Ascending aorta (tissue), 2 donors: Measurements from ENCODE around the gene HOXD3. TPM values are rescaled to one million over a fixed set of nuclear protein-coding genes. Genes with fewer than 3 reads are reported as not detected.

ENCODE experiments used
- DNase-seq, 2 donors: peaks; one replicate each; pipeline ENCODE4 v3.0.0-alpha.2; 2019; ENCODE audit warnings: low spot score in 2 of 2
- H3K27ac ChIP-seq, 2 donors: fragments of 200-600 bp; sonication (generic); one replicate each; pipeline ENCODE4 v1.5.1; 2016 to 2017; ENCODE audit warnings: mild to moderate bottlenecking in 1 of 2
- H3K27me3 ChIP-seq: fragments of 200-600 bp; sonication (generic); one replicate; pipeline ENCODE4 v1.5.1; 2017
- H3K36me3 ChIP-seq, 2 donors: fragments of 200-600 bp; sonication (generic); one replicate each; pipeline ENCODE4 v1.5.1; 2016
- H3K4me1 ChIP-seq, 2 donors: fragments of 200-600 bp; sonication (generic); one replicate each; pipeline ENCODE4 v1.5.1; 2016 to 2017; ENCODE audit warnings: mild to moderate bottlenecking in 1 of 2
- H3K4me3 ChIP-seq, 2 donors: fragments of 200-600 bp; sonication (generic); one replicate each; pipeline ENCODE4 v1.5.1; 2016 to 2017; ENCODE audit warnings: mild to moderate bottlenecking in 1 of 2
- H3K9me3 ChIP-seq, 2 donors: fragments of 200-600 bp; sonication (generic); one replicate each; pipeline ENCODE4 v1.5.1; 2016
- intact Hi-C: fragments of 100-400 bp; cut with DNase I; formaldehyde crosslinking; loops from one replicate; pipeline ENCODE4 v1.15.1; 2023
- total RNA-seq: library from RNA; depleted of rRNA; stranded (reverse); fragments of >200 nt; gene quantifications from one replicate; pipeline ENCODE4 v1.1.0, GENCODE V29; 2016
- TF ChIP-seq, protein P1 (sequence below), 3 experiments: fragments of 200-600 bp in 2 of 3; fragments of 450-650 bp in 1 of 3; sonication (generic) in 2 of 3; IDR thresholded peaks; one replicate each; pipeline ENCODE4 v1.5.1; 2016 to 2019; ENCODE audit warnings: antibody characterized with exemption in 3 of 3, mild to moderate bottlenecking in 1 of 3, moderate library complexity in 1 of 3

HOXD3 gene
- total RNA-seq, 1 donor from 2014 or later = 8.6 TPM

DNA sequence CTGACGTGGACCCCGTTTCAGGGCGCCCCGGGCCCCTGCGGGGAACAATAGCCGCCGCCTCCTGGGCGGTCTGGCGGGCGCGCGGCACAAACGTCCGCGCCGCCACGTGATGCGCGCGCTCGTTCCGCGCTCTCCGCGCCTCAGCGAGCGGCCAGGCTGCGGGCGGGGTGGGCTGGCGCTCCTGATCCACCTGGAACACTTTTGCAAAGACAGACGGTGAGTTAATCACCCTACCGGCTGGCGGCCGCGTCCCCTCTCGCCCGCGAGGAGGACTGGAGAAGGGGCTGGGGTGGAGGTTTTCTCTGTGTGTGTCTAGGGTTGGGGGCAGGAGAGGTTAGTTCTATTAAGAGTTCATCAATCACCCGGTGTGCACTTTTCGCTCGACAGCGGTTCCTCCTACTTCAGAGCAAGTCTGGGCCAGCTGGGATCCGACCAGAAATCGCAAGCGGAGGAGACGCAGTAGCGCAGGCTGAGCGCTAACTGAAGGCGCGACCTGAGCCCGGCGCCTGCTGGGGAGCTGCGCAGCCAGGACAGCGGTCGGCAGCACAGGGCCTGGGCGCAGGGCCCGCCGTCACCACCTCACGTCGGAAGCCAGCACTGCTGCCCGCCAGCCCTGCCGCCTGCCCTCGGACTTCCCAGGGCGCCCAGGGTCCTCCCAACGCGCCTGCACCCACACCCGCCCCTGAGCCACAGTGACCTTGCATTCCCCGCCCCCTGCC lies 21.1 kb downstream of the HOXD3 start:
- Histone ChIP-seq H3K4me3 (peak overlapping the region; percentile 40 to 54), H3K27ac (peak overlapping the region in 1 of 2 donors; percentile 15), H3K4me1 (peaks cover 0 to 3% of the 10 kb centered on the region in 2 donors), H3K27me3 (peaks cover 19% of the 10 kb centered on the region), H3K9me3 (no peaks in the 10 kb centered on the region), H3K36me3 (no peaks in the 10 kb centered on the region)
- intact Hi-C loops = no loop called here
- DNase-seq = peak in 1 of 2 donors; percentile 54
- TF ChIP-seq, protein P1, sequence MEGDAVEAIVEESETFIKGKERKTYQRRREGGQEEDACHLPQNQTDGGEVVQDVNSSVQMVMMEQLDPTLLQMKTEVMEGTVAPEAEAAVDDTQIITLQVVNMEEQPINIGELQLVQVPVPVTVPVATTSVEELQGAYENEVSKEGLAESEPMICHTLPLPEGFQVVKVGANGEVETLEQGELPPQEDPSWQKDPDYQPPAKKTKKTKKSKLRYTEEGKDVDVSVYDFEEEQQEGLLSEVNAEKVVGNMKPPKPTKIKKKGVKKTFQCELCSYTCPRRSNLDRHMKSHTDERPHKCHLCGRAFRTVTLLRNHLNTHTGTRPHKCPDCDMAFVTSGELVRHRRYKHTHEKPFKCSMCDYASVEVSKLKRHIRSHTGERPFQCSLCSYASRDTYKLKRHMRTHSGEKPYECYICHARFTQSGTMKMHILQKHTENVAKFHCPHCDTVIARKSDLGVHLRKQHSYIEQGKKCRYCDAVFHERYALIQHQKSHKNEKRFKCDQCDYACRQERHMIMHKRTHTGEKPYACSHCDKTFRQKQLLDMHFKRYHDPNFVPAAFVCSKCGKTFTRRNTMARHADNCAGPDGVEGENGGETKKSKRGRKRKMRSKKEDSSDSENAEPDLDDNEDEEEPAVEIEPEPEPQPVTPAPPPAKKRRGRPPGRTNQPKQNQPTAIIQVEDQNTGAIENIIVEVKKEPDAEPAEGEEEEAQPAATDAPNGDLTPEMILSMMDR (IDR thresholded peaks at IDR 0.05) = no peak

DNA sequence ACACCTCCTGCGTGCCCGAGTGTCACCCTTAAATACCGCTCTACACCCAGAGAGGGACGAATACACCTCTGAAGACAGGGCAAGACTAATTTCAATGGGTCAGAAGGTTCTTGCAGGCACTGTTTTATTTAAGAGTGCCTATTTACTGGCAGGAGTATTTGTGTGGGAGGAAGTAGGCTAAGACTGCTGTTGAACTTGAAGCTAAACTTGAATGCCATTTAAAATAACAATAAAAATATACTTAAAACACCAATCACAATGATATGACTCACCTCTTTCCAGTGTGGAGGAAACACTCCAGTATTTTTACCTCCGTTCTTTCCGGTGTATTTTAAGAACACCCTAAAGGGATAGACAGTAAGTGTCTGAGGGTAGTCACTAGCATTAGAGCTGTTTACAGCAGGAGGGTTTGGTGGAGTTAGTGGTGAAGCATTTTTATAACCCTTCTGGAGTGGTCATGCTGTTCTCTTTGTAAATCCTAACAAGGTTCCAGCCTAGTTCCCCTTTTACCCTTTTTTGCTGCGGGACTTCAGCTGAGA lies 21.7 kb downstream of the HOXD3 start:
- DNase-seq = peak in 1 of 2 donors; percentile 5
- TF ChIP-seq, protein P1 (IDR thresholded peaks at IDR 0.05) = no peak
- no peaks in the 10 kb centered on the region for H3K9me3 ChIP-seq
- H3K27ac ChIP-seq = no peak overlapping the region
- peaks cover 19% of the 10 kb centered on the region for H3K27me3 ChIP-seq
- peaks cover 0 to 3% of the 10 kb centered on the region in 2 donors for H3K4me1 ChIP-seq
- intact Hi-C loops = no loop called here
- H3K36me3 ChIP-seq = no peaks in the 10 kb centered on the region
- H3K4me3 ChIP-seq = peak overlapping the region; percentile 40 to 54

DNA sequence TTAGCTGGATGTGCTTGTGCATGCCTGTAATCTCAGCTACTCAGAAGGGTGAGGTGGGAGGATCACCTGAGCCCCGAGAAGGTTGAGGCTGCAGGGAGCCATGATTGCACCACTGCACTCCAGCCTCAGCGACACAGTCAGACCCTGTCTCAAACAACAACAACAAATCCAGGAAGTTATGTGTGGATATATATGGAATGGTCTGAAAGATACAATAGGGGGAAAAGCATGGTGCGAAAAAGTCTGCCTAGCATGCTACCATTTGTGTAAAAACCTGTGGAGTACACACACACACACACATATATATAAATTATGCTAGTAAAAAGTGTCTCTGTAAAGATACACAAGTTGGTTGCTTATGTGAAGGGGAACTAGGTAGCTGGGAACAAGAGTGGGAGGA lies 24.4 kb downstream of the HOXD3 start:
- TF ChIP-seq, protein P1 (IDR thresholded peaks at IDR 0.05) = no peak
- no peaks in the 10 kb centered on the region for H3K36me3 ChIP-seq
- no peak overlapping the region for H3K4me3 ChIP-seq
- DNase-seq = no peak
- H3K4me1 ChIP-seq = peaks cover 0 to 3% of the 10 kb centered on the region in 2 donors
- intact Hi-C loops = no loop called here
- H3K27ac ChIP-seq = no peak overlapping the region
- H3K27me3 ChIP-seq = peaks cover 19% of the 10 kb centered on the region
- H3K9me3 ChIP-seq = no peaks in the 10 kb centered on the region

DNA sequence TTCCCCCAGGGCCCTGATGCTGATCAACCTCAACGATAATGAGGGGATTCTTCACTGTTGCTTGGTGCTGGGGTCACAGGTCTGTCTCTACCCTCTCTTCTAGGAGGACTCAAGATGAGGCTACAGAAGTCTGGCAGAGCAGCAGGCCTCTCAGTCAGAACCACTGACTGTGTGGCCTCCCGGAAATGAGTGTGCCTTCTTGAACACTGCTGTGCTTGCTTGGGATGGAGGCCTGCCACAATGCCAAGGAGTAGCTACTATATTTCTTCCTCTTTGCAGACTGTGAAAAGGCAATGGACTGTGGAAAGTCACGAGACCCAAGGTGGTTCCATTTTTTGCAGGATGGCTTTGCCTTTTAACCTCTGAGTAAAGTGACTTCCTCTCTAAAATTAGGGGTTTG lies 25.6 kb downstream of the HOXD3 start:
- Histone ChIP-seq H3K4me3 (no peak overlapping the region), H3K9me3 (no peaks in the 10 kb centered on the region), H3K27ac (no peak overlapping the region), H3K36me3 (no peaks in the 10 kb centered on the region), H3K27me3 (peaks cover 16% of the 10 kb centered on the region), H3K4me1 (peaks cover 0 to 3% of the 10 kb centered on the region in 2 donors)
- intact Hi-C loops = no loop called here
- peak in 1 of 2 donors; percentile 9 for DNase-seq
- TF ChIP-seq, protein P1 (IDR thresholded peaks at IDR 0.05) = no peak

DNA sequence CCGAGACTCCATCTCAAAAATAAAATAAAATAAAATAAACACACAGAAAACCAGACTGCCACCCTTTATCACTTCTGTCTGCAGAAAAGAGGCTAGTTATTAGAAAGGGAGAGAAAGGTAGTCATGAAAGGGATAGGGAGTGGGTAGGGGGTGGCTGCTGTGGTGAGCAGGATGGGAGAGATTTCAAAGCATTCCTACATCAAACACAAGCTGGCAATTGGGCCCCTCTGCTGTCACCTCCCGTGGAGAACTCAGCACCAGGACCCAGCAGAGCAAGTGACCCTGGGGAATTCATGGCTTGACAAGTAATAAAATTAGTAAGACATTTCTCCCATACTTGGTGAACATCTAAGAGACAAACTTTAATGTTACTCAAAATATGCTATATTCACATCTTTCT lies 27.6 kb downstream of the HOXD3 start:
- Histone ChIP-seq H3K27ac (no peak overlapping the region), H3K4me3 (no peak overlapping the region), H3K27me3 (peaks cover 6% of the 10 kb centered on the region), H3K4me1 (peaks cover 3 to 12% of the 10 kb centered on the region in 2 donors), H3K36me3 (no peaks in the 10 kb centered on the region), H3K9me3 (no peaks in the 10 kb centered on the region)
- TF ChIP-seq, protein P1 (IDR thresholded peaks at IDR 0.05) = no peak
- intact Hi-C loops = loop anchor here (5.0 kb wide), 1 partner anchor 42 kb away; no protein-coding TSS in a partner anchor
- peak in 1 of 2 donors; percentile 42 for DNase-seq
